MG63 (cell line): ENCODE results near the gene LCNL1. TPM values are rescaled to one million over a fixed set of nuclear protein-coding genes. Genes with fewer than 3 reads are reported as not detected.
A peak's percentile ranks its signal among the peaks of the same experiment; 100 is the strongest.

ENCODE experiments used
- DNase-seq: peaks from one replicate; pipeline ENCODE4 v3.0.0-alpha.2; 2020
- H3K27me3 ChIP-seq: fragments of 250-450 bp; sonication (Bioruptor Pico); 2 replicates; pipeline ENCODE4 v1.5.1; 2020; ENCODE audit warnings: mild to moderate bottlenecking, moderate library complexity
- H3K36me3 ChIP-seq: fragments of 250-450 bp; sonication (Bioruptor Pico); 2 replicates; pipeline ENCODE4 v1.5.1; 2020; ENCODE audit warnings: mild to moderate bottlenecking, moderate library complexity
- H3K4me3 ChIP-seq: fragments of 250-450 bp; sonication (Bioruptor Pico); 2 replicates; pipeline ENCODE4 v1.5.1; 2020; ENCODE audit warnings: mild to moderate bottlenecking, moderate library complexity
- H3K9me3 ChIP-seq: fragments of 250-450 bp; sonication (Bioruptor Pico); 2 replicates; pipeline ENCODE4 v1.5.1; 2020; ENCODE audit warnings: mild to moderate bottlenecking, moderate library complexity
- total RNA-seq: library from RNA; depleted of rRNA; stranded (reverse); fragments of >200 nt; shearing (Covaris generic); gene quantifications from 2 replicates; pipeline ENCODE4 v1.2.3, GENCODE V29; 2014; ENCODE audit warnings: low replicate concordance

LCNL1 gene
- total RNA-seq, 1 experiment from 2014 or later: not detected

DNA sequence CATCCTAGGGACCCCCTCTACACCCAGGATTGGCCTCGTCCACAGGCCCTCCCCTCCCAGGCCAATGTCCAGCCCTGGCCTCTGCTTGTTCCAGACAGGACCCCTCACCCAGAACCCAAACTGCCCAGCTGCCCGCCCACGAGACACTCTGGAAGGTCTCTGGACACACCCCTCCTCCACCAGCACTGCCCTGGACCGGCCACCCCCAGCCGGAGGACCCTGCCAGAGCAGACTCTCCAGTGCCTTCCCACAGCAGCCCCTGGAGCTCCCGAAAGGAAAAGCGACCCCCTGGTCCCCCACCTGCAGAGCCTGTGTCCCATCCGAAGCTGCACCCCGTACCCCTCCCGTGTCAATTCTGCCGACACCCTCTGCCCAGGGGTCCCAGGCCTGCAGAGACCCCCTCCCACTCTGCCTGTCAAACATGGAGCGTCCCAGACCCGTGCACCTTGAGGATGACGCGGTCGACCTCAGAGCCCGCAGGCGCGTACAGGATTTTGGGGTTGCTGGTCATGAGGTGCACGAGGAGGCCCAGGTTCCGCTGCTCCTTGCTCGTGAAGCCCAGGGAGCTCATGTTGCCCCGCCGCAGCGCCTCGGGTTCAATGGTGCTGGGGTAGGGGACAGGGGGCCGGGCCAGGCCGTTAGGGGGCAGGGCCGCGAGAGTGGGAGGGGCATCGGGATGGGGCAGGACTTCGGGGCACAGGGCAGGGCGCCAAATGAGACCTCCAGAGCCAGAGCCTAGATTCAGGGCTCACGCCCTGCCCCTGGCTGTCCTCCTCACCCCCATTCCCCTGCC, 37.3 kb downstream of the LCNL1 start:
- Histone ChIP-seq H3K36me3 (no peaks in the 10 kb centered on the region; the same call in 1 of the 2 replicates), H3K27me3 (no peaks in the 10 kb centered on the region), H3K9me3 (no peaks in the 10 kb centered on the region), H3K4me3 (no peak overlapping the region)
- DNase-seq: no peak

- Histone ChIP-seq H3K9me3 (no peaks in the 10 kb centered on the region), H3K36me3 (no peaks in the 10 kb centered on the region; the same call in 1 of the 2 replicates), H3K27me3 (no peaks in the 10 kb centered on the region), H3K4me3 (no peak overlapping the region)
- no peak for DNase-seq
Observed at GRCh38 chr9:137020771-137021567, 38.2 kb downstream of the LCNL1 start.

DNA sequence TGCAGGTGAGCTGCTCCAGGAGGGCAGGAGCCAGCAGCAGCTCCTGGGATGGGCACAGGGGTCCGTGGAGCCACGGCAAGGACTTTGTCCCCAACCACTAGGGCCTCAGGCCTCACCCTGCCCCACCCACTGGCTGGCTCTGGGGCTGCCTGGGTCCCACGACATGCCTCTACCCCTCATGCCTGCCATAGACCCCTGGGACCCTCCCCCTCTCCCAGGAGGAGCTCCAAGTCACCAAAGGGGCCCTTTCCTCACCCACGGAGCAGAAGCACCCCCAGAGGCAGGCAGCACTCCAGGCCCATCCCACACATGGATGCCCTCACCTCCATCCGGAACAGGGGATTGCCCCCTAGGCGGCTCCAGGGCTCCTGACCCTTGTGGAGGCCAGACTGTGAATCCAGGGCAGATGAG, 38.8 kb downstream of the LCNL1 start:
- H3K36me3 ChIP-seq: no peaks in the 10 kb centered on the region; the same call in 1 of the 2 replicates
- H3K4me3 ChIP-seq: no peak overlapping the region
- H3K27me3 ChIP-seq: no peaks in the 10 kb centered on the region
- DNase-seq: no peak
- H3K9me3 ChIP-seq: no peaks in the 10 kb centered on the region

GRCh38 chr9:137021979-137022661, 39.3 kb downstream of the LCNL1 start:
- H3K4me3 ChIP-seq: no peak overlapping the region
- no peaks in the 10 kb centered on the region for H3K27me3 ChIP-seq
- no peaks in the 10 kb centered on the region; the same call in 1 of the 2 replicates for H3K36me3 ChIP-seq
- H3K9me3 ChIP-seq: no peaks in the 10 kb centered on the region
- peak; percentile 87 for DNase-seq

DNA sequence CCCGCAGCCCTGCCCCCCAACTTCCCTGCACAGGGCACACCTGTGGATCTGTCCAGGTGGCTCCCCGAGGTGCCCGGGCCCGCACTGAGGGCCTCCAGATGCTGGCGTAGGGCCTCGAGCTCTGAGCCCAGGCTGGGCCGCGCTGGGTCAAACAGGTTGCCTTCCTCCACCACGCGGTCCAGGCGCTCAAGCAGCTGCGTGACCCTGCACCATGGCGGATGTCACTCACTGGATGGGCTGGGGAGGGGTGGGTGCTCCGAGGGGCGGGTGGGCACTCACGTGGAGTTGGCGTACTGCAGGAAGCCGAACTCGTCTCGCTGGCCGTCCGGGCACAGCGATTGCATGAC, 39.8 kb downstream of the LCNL1 start:
- H3K27me3 ChIP-seq: no peaks in the 10 kb centered on the region
- no peak overlapping the region for H3K4me3 ChIP-seq
- H3K36me3 ChIP-seq: no peaks in the 10 kb centered on the region; the same call in 1 of the 2 replicates
- H3K9me3 ChIP-seq: no peaks in the 10 kb centered on the region
- DNase-seq: no peak

DNA sequence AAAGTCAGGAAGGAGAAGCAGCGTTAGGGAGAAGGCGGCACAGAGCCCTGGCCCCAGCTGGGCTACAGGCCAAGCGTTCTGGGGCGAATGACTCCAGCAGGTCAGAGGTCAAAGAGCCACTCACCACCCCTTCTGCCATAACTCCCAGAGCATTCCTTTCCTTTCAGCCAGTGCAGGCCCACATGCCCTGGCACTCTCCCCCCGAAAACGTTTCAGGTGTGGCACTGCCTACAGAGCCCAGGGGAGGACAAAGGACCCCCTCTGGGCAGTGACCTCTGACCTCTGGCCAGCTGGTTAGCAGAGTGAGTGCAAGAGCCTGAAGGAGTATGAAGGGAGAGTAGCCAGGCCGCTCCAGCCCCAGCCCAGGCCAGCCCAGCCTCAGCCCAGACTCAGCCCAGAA, 40.4 kb downstream of the LCNL1 start:
- Histone ChIP-seq H3K27me3 (no peaks in the 10 kb centered on the region), H3K9me3 (no peaks in the 10 kb centered on the region), H3K36me3 (no peaks in the 10 kb centered on the region; the same call in 1 of the 2 replicates), H3K4me3 (no peak overlapping the region)
- DNase-seq: peak; percentile 31

DNA sequence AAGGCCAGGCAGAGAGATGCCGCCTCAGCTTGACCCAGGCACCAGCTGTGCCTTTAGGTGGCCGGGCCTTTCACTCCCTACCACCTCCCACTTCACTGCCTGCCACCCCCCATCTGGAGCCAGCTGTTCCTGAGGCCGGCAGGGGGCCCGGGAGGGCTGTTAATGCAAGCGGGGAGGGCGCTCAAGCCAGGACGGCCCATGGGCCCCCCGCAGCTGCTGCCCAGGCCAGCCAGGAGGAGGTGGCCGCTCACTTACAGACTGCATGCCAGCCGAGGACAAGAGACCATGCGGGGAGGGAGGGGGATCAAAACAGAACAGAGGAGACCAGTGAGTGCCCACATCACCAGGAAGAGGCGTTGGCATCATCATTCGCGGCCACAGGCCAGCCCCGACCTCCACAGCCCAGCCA, 40.8 kb downstream of the LCNL1 start:
- Histone ChIP-seq H3K4me3 (no peak overlapping the region), H3K36me3 (no peaks in the 10 kb centered on the region; the same call in 1 of the 2 replicates), H3K27me3 (no peaks in the 10 kb centered on the region), H3K9me3 (no peaks in the 10 kb centered on the region)
- no peak for DNase-seq

DNA sequence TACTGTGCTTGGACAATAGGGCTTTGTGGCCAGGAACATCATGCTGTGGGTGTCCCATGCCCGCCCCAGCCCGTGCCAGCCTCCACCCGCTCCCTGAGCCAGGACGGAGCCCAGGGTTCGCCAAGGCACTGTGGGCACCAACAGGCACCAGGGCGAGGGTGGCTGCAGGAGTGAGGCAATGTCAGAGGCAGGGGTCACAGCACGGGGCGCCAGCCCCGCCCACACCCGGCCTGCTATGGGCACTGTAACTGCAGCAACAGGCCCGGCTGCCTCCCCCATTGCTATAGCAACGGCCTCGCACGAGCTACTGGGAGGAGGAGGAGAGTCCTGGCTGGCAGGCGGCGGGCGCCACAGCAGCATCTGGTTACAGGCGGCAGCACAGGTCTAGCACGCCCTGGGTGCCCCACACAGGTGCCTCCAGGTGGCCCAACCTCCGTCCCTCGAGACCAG, 42.7 kb downstream of the LCNL1 start:
- H3K9me3 ChIP-seq: no peaks in the 10 kb centered on the region
- H3K27me3 ChIP-seq: no peaks in the 10 kb centered on the region
- no peak for DNase-seq
- no peaks in the 10 kb centered on the region; the same call in 1 of the 2 replicates for H3K36me3 ChIP-seq
- no peak overlapping the region for H3K4me3 ChIP-seq

DNA sequence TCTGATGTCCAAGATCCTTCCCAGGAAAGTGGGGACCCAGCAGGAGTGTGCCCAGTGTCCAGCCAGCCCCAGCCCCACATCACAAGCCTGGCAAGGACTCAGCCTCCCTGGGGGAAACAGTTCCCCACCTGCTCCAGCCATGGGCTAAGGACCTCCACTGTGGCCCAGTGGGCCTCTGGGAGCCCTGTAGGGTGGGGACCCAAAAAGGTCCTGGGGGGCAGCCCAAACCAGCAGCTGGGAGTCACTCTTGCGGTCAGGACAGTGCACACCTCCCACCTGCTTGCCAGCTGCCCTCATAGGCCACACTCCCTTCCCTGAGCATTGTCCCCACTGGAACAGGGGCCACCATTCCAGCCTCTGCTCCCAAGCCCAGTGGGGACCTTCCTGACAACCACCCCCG, 43.6 kb downstream of the LCNL1 start:
- Histone ChIP-seq H3K27me3 (no peaks in the 10 kb centered on the region), H3K9me3 (no peaks in the 10 kb centered on the region), H3K36me3 (no peaks in the 10 kb centered on the region; the same call in 1 of the 2 replicates), H3K4me3 (no peak overlapping the region)
- no peak for DNase-seq

GRCh38 chr9:137026828-137027227, 44.0 kb downstream of the LCNL1 start:
- Histone ChIP-seq H3K9me3 (no peaks in the 10 kb centered on the region), H3K4me3 (no peak overlapping the region; the same call in 1 of the 2 replicates), H3K27me3 (no peaks in the 10 kb centered on the region), H3K36me3 (no peaks in the 10 kb centered on the region; the same call in 1 of the 2 replicates)
- DNase-seq: no peak

DNA sequence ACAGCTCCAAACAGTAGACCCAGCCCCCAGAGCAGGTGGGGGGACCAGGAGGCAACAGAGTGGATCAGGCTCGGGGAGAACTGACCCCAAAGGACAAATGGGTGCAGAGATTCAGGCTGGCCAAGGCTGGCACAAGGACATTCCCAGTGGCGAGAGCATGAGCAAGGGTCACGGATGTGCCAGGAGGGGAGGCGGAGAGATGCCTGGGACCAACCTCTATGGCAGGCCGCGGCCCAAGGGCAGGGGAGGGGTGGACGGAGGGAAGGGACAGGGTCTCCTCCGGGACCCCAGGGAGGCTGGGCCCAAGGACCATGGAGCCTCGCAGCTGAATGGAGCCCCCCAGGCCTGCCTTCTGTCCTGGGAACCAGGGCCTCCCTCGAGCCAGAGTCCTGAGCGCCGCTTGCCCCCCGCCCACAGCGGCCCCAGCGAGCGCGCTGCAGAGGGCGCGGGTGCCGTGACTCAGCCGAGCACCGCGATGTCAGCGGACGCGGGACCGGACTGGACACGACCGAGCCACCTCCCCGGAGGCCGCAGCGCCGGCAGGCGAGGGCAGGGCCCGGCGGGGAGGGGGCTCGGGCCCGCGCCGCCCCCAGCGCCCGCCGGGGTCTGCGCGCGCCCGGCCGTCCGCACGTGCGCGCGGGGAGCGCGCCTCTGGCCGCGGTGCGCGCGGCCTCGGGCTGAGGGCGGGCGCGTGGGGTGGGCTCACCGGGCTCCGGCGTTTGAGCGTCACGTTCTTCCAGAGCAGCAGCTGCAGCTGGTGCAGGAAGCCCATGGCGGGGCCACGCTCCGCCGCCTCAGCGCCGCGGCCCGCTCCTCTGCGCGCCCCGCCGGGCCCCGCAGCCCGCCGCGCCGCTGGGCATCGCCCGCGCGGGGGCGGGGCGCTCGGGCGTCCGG, 44.8 kb downstream of the LCNL1 start, which contains the start of gene ABCA2:
ABCA2 (minus strand) TSS at position 869 of the 894 bp plus-strand sequence; CDS start at position 772, 97 bp downstream.
- no peaks in the 10 kb centered on the region for H3K36me3 ChIP-seq
- no peaks in the 10 kb centered on the region for H3K27me3 ChIP-seq
- no peaks in the 10 kb centered on the region for H3K9me3 ChIP-seq
- peak; percentile 48 for DNase-seq
- H3K4me3 ChIP-seq: peak within 1 kb of the TSS; percentile 49

- Histone ChIP-seq H3K9me3 (no peaks in the 10 kb centered on the region), H3K27me3 (no peaks in the 10 kb centered on the region), H3K36me3 (no peaks in the 10 kb centered on the region), H3K4me3 (peak overlapping the region; percentile 49)
- DNase-seq: peak; percentile 59
Observed at GRCh38 chr9:137028263-137029057, 45.7 kb downstream of the LCNL1 start.

DNA sequence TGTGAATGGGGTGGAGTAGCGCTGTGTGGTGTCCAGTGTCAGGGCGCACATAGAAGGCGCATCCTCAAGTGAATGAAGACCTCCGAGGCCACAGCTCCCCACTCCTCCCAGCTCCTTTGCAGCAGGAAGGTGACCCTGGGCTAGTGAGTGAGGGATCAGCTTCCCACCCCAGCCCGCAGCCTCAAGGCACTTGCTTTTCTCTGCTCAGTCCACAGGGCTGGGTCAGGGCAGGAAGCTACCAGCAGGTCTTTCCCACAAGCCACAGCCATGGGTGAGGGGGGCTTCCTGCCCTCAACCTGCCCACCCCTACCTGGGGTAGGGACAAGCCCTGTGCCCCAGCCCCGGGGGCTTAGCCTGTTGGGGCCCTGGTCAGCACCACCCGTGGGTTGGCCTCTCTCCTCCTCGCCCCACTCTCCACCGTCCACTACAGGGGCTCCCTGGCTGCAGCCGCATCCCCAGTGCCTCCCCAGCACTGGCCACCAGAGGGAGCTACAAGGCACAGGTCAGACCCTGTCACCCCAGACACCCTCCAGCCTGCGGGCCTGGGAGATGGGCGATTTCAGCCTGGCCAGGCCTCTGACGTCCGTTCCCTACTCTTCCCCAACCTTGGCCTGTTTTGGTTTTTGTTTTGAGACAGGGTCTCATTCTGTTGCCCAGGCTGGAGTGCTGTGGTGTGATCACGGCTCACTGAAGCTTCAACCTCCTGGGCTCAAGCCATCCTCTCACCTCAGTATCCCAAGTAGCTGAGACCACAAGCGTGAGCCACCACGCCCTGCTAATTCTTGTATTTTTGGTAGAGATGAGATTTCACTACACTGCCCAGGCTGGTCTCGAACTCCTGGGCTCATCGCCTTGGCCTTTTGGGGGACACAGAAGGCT, 46.5 kb downstream of the LCNL1 start:
- Histone ChIP-seq H3K36me3 (no peaks in the 10 kb centered on the region), H3K9me3 (no peaks in the 10 kb centered on the region), H3K27me3 (no peaks in the 10 kb centered on the region), H3K4me3 (peak overlapping the region; percentile 49; the same call in 1 of the 2 replicates)
- peak; percentile 74 for DNase-seq

- no peaks in the 10 kb centered on the region for H3K27me3 ChIP-seq
- H3K4me3 ChIP-seq: no peak overlapping the region
- no peaks in the 10 kb centered on the region for H3K9me3 ChIP-seq
- no peak for DNase-seq
- no peaks in the 10 kb centered on the region for H3K36me3 ChIP-seq
Observed at GRCh38 chr9:137030006-137030405, 47.2 kb downstream of the LCNL1 start.
